GM10248 (cell line): ENCODE results near the gene SMIM13.

Experiments
- CTCF ChIA-PET: fragments of 300-600 bp; sonication (Branson Sonifier 250); formaldehyde crosslinking; extraction: SDS; loops from one replicate; lab custom pipeline; 2021; ENCODE audit warnings: antibody characterized with exemption; lab: Yijun Ruan, JAX
- POLR2A ChIA-PET: fragments of 350-650 bp; sonication (Branson Sonifier 250); formaldehyde crosslinking; extraction: SDS; loops from one replicate; lab custom pipeline; 2020; ENCODE audit warnings: antibody characterized with exemption; lab: Yijun Ruan, JAX
- DNase-seq: peaks from one replicate; pipeline ENCODE4 v3.0.0; 2012; ENCODE audit errors: extremely low spot score
- CTCF ChIP-seq: IDR thresholded peaks from 2 replicates; pipeline ENCODE4 v1.5.1; 2012; ENCODE audit warnings: mild to moderate bottlenecking, low read depth; ENCODE audit errors: extremely low read depth, missing control alignments, control extremely low read depth

Gene SMIM13

GRCh38 chr6:11164717-11165646, 71.3 kb downstream of the SMIM13 start:
- CTCF ChIA-PET = interaction anchor here (1.0 to 3.0 kb wide), 2 partner anchors 7 to 10 kb away, joined by 3 to 21 read pairs; no protein-coding TSS in a partner anchor
- peak; percentile 6 for DNase-seq
- TF ChIP-seq CTCF = no peak
- POLR2A ChIA-PET = no interaction called here

- CTCF ChIA-PET = interaction anchor here (0.8 to 1.8 kb wide), 9 partner anchors 10 to 409 kb away, joined by 3 to 19 read pairs (median 4); no protein-coding TSS in a partner anchor
- no peak for TF ChIP-seq CTCF
- DNase-seq = peak; percentile 4
- POLR2A ChIA-PET = no interaction called here
These were observed 73.3 kb downstream of the SMIM13 start for GRCh38 chr6:11166948-11167347.

GRCh38 chr6:11168091-11168635, 74.5 kb downstream of the SMIM13 start:
- no peak for DNase-seq
- POLR2A ChIA-PET = no interaction called here
- CTCF ChIA-PET = interaction anchor here (1.2 to 7.9 kb wide), 5 partner anchors 11 to 408 kb away, joined by 3 to 107 read pairs (median 8); no protein-coding TSS in a partner anchor
- no peak for TF ChIP-seq CTCF

GRCh38 chr6:11171952-11172351, 78.3 kb downstream of the SMIM13 start:
- DNase-seq = no peak
- POLR2A ChIA-PET = no interaction called here
- TF ChIP-seq CTCF = no peak
- CTCF ChIA-PET = interaction anchor here (0.7 to 7.9 kb wide), 39 partner anchors 9 to 1138 kb away, joined by 3 to 107 read pairs (median 3); partner anchors contain the start of gene NEDD9

- POLR2A ChIA-PET = no interaction called here
- CTCF ChIA-PET = interaction anchor here (0.7 to 7.9 kb wide), 34 partner anchors 8 to 412 kb away, joined by 3 to 107 read pairs (median 3); partner anchors contain the start of gene NEDD9
- peak; percentile 69 for TF ChIP-seq CTCF
- peak; percentile 68 for DNase-seq
These were observed 79.1 kb downstream of the SMIM13 start for GRCh38 chr6:11172501-11173327.

GRCh38 chr6:11174242-11174611, 80.6 kb downstream of the SMIM13 start:
- DNase-seq = no peak
- ChIA-PET POLR2A (no interaction called here), CTCF (interaction anchor here (0.8 to 7.9 kb wide), 8 partner anchors 11 to 322 kb away, joined by 3 to 107 read pairs (median 4); partner anchors contain the start of gene SMIM13)
- TF ChIP-seq CTCF = no peak
